ENCODE measurements around the gene WDR86.

GRCh38 chr7:151385626-151386300 lies 24.1 kb downstream of the WDR86 start:
- TF ChIP-seq EZH2 (IDR thresholded peaks at IDR 0.05) (no peak), POLR2AphosphoS5 (IDR thresholded peaks at IDR 0.05; ENCODE audit: borderline replicate concordance, low read depth, low read length) (no peak), FOXP2 (optimal IDR thresholded peaks at IDR 0.05; ENCODE audit: control extremely low read depth, extremely low read length, insufficient read depth) (no peak)

All from SK-N-MC (cell line).